H54 (cell line): Measurements from ENCODE around the gene CCDC15.

Experiments
- DNase-seq: peaks from one replicate; pipeline ENCODE4 v3.0.0; 2011; ENCODE audit warnings: low spot score, mixed read lengths; ENCODE audit not compliant: insufficient read length
- FAIRE-seq: peaks from 3 replicates; lab custom pipeline; 2011; peaks lifted over from hg19 to GRCh38; lab: Jason Lieb, UNC
- POLR2A ChIP-seq: IDR thresholded peaks from 2 replicates; pipeline ENCODE4 v1.6.1; 2011; ENCODE audit warnings: low read depth, mild to moderate bottlenecking, low read length

CCDC15 gene

DNA sequence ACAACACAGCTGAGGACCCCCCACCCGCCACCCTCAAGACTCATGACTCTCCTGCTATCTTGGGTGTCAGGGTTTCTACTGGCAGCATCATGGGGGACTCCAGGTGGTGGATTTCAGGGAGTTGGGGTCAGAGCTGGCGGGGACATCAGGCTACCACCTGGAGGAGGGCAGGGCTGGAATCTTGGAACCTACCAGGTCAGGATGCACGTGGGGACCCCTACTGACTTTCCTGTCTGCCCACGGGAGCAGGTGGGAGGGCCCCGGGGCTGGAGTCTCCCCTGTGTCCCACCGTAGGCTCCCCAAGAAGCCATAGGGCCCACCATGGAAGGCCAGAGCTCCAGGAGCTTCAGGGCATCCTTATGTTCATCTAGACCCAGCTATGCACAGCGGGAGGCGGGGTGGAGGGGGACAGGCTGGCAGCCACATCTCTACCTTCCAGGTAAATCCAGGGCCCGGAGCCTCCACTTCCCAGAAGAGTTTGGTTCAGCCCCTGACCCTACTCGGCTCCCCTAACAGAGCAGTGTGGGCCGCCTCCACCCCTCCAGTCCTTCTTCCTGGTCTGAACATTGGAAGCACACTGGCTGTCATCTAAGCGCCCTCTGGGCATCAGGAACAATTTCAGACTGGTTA is 119.1 kb downstream of the CCDC15 start:
- no peak for FAIRE-seq
- TF ChIP-seq POLR2A: no peak

DNA sequence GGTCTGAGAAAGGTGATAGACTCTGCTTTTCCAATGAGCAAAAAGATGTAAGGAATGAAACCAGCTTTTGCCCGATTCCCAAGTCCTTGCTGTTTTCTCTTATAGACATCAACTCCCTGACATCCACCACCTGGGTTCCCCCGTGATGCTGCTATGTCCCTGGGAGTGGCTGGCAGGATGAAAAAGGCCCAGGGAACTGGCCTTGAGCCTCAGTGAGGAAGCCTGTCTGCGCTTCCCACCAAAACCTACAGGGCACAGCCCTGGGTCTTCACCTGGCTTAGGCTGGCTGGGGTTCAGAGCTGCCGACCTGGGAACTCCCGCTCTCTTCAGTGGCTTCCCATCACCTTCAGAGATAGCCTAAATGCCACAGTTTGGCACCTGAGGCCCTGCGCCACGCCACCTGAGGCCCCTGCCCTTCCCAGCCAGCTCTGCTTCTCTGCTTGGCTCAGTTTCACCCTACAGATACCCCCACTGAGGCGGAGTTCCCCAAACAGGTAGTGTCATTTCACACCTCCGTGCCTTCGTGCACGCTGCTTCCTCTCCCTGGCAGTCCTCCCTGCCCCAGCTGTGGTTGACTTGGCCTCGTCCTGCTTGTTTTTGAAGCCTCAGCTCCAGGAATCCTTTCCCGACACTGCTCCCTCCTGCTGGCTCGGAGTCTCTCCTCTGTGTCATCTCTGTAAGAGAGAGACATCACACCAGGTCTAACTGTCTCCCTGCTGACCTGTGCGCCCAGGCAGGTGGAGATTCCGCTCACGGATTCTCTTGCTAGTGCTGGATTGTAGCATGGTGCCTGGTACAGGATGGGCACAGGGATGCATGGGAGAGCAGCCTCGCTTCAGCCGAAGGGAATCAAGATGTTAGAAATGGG is 119.8 kb downstream of the CCDC15 start:
- DNase-seq: no peak
- FAIRE-seq: no peak
- TF ChIP-seq POLR2A: no peak

More for the DNA sequence above, 119.1 kb downstream of the CCDC15 start:
- no peak for DNase-seq

DNA sequence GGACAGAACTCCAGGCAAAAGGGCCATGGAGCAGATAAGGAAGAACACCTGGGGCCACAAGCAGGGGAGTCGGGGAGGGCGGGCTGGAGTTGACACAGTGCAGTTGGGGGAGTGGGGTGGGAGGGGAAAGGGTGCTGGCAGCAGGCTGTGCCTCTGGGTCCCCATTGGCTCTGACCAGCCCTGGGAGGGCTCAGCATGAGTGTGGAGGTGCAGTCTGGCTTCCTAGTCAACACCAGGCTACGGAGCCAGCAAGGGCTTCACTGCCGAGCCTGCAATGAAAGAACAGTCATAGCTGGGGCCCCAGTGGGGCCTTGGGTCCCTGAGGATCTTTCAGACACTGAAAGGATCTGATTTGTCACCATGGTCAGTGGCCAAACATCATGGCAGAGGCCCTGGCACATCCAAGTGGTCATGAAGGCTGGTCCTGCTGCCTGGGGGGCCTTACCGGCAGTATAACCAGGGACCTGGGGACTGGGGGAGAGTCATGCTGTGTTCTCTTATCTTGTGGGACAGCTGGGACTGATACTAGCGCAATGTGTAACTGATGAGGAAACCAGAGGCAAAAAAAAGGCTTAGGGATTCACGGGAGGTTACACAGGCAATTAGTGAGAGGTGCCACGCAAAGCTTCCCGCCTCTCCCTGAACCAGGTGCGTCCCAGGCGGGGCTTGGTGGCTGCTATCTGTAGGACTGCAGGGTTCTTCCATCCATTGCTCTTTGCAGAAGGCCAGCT is 120.7 kb downstream of the CCDC15 start:
- DNase-seq: no peak
- FAIRE-seq: no peak
- TF ChIP-seq POLR2A: no peak

DNA sequence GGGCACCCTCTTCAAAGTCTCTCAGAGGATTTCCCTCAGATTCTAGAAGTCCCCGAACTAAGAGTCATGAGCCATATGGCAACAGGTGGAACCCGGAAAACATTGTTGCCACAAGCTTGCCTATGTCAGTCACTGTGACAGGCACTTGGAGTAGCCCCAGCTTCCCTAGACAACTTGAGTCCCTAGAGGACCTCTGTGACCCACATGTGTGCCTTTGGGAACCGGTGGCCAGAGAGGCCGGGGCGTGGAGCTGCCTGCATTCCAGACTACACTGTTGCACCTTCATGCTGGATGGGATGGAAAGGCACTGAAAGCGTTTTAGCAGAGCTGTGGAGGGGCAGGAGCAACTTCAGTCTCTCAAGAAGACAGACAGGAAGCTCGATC is 121.2 kb downstream of the CCDC15 start:
- no peak for DNase-seq
- FAIRE-seq: no peak
- no peak for TF ChIP-seq POLR2A

DNA sequence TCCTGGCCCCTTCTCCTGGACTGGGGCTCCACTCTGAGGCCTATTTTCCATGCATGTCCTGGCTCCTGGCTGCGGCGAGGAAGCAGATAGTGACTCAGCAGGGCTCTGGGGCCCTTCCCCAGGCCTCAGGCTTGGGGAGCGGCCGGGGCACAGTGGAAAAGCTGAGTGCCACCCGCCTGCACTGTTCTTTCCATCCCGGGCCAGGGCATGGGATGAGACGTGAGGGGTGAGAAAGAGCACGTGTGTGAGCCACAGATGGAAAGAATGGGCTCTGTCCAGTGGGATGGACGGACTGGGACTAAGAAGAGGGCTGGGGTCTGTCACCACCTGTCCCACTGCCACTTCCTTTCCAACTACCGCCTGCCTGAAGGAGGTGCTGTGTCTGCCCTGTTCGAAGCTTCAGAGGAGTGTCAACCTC is 121.9 kb downstream of the CCDC15 start:
- DNase-seq (no peak), FAIRE-seq (no peak)
- TF ChIP-seq POLR2A: no peak

DNA sequence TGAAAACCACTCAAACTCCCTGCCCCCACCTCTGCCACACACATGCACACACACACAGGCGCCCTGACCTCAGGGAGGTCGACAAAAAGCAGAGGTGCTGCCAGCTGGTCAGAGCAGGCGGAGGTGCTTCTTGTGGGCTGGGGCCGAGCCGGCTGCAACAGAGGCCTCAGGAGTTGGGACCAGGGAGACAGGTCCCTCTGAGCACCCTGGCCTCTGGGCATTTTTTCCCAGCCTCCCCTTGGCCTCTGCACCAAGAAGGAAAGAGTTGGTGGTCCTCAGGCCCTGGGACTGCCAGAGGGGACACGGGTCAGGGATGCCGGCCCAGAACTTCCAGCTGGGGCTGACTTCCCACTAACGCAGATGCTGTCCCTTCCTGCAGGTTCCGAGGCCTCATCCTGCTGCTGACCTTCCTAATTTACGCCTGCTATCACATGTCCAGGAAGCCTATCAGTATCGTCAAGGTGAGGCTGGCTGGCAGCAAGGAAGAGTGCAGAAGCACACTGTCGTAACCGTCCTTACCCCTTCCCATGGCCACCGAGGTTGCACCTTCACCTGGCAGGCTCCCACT is 122.5 kb downstream of the CCDC15 start:
- no peak for TF ChIP-seq POLR2A
- DNase-seq (no peak), FAIRE-seq (no peak)

DNA sequence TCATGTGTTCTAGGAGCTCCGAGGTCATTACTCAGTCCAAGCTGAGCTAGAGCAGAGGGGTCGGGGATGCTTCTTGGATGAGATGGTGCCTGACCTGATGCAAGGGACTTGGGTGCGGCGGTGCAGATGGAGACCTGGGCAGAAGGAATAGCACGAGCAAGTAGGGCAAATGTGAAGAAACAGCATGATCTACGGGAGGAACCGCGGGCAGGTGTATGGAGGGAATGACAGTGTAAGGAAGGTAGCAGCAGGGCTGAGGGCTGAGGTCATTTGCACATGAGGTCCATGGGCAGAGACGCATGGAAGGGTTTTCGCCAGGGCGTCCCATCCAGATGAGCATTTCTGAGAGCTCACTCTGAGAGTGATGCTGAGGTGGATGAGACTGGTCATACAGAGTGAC is 124.0 kb downstream of the CCDC15 start:
- DNase-seq (no peak), FAIRE-seq (no peak)
- no peak for TF ChIP-seq POLR2A

DNA sequence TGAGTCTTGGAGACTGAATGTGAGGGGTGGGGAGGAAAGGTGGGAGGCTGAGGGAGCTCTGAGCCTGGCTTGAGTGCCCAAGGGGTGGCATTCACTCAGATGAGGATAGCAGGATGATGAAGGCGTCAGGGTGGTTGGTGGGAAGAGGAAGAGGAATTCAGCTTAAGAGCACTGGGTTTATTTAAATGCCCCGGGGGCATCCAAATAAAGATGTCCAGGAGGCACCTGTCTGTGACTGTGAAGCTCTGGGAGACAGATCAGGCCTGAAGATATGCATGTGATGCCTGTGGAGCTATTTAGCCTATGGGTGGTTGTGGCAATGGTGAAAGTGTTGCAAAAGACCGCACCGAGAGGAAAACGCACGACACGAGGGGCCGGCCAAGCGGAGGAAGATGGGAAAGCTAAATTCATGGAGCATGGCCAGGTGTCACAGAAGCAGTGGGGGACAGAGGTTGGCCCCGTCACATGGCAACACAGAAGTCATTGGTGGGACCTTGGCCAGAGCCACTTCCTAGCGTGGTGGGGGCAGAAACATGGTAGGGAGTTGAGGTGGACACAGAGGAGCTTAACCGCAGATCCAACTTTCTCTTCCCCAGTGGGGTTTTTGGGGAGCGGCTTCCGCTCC is 124.6 kb downstream of the CCDC15 start:
- TF ChIP-seq POLR2A: no peak
- no peak for FAIRE-seq
- no peak for DNase-seq

DNA sequence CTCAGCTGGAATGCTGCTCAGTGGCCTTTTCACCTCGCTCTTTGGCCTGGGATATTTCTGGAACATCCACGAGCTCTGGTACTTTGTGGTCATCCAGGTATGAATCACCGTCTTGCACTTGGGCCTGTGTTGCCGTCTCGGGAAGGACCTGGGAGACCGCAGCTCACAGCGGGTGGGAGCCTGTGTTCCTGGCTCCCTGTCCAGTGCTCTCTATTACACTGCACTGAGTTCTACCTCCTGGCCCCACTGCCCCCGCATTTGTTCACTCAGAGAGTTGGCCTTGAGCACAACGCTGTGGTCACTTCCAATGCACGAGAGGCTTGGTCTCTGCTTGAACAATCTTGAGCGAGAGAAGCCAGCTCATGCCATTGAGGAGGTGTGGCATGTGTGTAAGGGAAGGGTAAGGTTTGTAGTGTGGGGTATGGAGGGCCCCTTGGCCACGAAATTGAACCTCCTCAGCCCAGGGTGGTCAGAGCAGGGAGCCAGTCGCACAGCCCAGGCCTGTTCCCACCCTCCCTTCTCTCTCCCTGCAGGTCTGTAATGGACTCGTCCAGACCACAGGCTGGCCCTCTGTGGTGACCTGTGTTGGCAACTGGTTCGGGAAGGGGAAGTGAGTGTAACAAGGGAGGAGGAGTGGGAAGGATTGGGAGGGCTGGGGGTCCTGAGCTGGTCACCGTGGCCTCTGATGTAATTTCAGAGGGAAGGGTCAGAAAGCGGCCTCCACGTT is 125.3 kb downstream of the CCDC15 start:
- FAIRE-seq: peak; percentile 91
- TF ChIP-seq POLR2A: no peak
- DNase-seq: peak; percentile 66

DNA sequence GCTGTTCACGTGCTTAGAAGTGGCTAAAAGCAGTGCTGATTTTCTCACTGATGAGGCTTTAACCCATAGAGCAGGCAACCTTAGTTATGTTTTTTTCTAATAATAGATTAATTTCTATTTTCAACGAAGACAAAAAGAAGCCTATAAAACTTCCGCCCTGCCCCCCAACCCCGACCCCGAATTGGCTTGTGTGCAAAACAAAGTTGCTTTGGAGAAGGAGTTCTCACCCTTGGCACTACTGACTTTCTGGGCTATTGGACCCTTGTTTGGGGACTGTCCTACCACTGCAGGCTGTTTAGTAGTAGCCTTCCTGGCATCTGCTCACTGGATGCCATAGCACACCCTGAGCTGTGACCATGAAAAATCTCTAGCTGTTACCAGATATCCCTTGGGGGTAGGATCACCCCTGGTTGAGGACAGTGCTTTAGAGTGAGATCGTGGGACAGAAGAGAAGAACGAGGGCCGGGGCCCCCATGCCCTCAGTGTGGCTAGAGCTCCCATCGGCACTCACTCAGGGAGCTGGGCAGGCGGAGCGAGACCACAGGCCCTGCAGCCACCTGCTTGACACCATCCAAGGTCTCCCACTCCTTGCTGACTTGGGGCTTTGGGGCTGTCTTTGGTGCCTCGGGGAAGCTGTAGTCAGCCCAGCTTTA is 126.0 kb downstream of the CCDC15 start:
- no peak for TF ChIP-seq POLR2A
- FAIRE-seq (no peak), DNase-seq (no peak)

DNA sequence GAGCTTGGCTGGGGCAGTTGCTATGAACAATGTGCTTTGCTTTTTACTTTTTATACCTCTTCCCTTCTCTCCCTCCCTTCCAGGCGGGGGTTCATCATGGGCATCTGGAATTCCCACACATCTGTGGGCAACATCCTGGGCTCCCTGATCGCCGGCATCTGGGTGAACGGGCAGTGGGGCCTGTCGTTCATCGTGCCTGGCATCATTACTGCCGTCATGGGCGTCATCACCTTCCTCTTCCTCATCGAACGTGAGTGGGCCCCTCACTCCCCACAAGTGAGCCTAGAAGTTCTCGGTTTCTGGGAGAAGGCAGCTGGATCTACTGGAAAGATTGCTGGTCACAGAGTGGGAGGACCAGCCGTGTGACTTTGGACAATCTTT is 126.5 kb downstream of the CCDC15 start:
- no peak for FAIRE-seq
- no peak for DNase-seq
- TF ChIP-seq POLR2A: no peak

DNA sequence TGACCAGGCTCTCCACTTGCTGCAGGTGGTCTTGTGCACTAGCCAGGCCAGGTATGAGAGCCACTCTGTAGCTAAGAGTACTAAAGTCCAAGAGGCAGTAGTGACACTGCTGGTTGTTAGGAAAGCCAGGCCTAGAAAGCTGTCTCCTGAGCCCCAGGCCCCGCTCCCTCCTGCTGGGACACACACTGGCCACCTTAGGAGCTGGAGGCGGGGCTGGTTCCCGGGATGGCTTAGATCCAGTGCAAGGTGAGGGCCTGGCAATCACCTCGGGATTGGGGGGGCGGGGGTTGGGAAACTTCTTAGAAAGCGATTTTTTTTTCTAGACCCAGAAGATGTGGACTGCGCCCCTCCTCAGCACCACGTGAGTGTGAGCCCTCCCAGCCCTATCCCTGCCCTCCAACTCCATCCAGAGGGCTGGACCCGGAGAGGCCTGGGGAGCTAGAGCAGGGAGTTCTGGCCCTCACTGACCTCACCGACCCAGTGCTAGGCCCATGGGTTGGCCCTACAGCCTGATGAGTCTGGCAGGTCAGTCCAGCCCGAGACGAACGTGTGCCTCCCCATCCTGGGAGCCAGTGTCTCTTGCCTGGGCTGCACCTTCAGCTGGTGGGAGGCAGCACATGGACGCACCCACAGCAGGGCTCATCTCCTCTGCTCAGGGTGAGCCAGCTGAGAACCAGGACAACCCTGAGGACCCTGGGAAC is 127.2 kb downstream of the CCDC15 start:
- FAIRE-seq: no peak
- no peak for DNase-seq
- no peak for TF ChIP-seq POLR2A

DNA sequence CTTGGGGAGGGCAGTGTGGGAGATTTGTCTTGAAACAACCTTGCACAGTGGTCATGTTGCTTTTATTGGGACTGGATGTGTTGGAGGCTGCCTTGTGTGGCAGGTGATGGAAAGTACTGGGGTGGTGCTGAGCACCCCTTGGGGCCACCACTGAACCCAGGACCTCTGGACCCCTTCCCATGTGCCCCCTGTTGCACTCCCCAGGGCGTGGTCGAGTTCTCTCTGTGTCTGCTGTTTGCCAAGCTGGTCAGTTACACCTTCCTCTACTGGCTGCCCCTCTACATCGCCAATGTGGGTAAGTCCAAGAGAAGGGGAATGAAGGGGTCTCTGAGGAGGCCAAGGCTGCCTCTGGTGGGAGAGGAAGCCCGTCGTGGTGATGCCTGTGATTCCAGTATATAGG is 128.0 kb downstream of the CCDC15 start:
- FAIRE-seq (no peak), DNase-seq (no peak)
- no peak for TF ChIP-seq POLR2A
